Adrenal gland (tissue), 12 donors: ENCODE measurements around the gene NBEAL2. TPM values are rescaled to one million over a fixed set of nuclear protein-coding genes. Genes with fewer than 3 reads are reported as not detected.
A peak's percentile ranks its signal among the peaks of the same experiment; 100 is the strongest.

Experiments
- DNase-seq, 7 donors: peaks; one replicate each; pipeline ENCODE4 v3.0.0-alpha.2; 2019 to 2020
- H3K27ac ChIP-seq, 5 donors: fragments of 200-600 bp; sonication (generic) in 4 of 5; 1 replicate in 3 of 5; 2 replicates in 2 of 5; pipeline versions ENCODE4 v1.5.1 to v1.8.0; 2016 to 2020; ENCODE audit warnings: mild to moderate bottlenecking in 1 of 5
- H3K27me3 ChIP-seq: fragments of 200-600 bp; 2 replicates; pipeline ENCODE4 v1.8.0; 2021
- H3K36me3 ChIP-seq, 2 donors: fragments of 200-600 bp; replicated peaks in 1 of 2; 1 replicate in 1 of 2; 2 replicates in 1 of 2; pipeline versions ENCODE4 v1.5.1 to v1.8.0; 2018 to 2022
- H3K4me1 ChIP-seq, 2 donors: fragments of 200-600 bp; replicated peaks in 1 of 2; 1 replicate in 1 of 2; 2 replicates in 1 of 2; pipeline versions ENCODE4 v1.5.1 to v1.8.0; 2018 to 2021
- H3K4me3 ChIP-seq, 4 donors: fragments of 200-600 bp; sonication (generic) in 3 of 4; one replicate each; pipeline ENCODE4 v1.5.1; 2016 to 2018
- H3K9me3 ChIP-seq, 3 donors: fragments of 200-600 bp; sonication (generic) in 1 of 3; replicated peaks in 1 of 3; 1 replicate in 2 of 3; 2 replicates in 1 of 3; pipeline versions ENCODE4 v1.5.1 to v1.8.0; 2016 to 2021
- CTCF ChIP-seq, 6 experiments: fragments of 450-650 bp in 4 of 6; fragments of 200-600 bp in 2 of 6; sonication (generic) in 1 of 6; IDR thresholded peaks; 1 replicate in 5 of 6; 2 replicates in 1 of 6; pipeline versions ENCODE4 v1.5.1 to v1.8.0; 2016 to 2021; ENCODE audit warnings: antibody characterized with exemption in 6 of 6, mild to moderate bottlenecking in 2 of 6, moderate library complexity in 1 of 6
- POLR2A ChIP-seq, 2 donors: fragments of 450-650 bp; IDR thresholded peaks; one replicate each; pipeline ENCODE4 v1.6.1; 2017; ENCODE audit warnings: antibody characterized with exemption in 2 of 2, mild to moderate bottlenecking in 2 of 2, moderate library complexity in 1 of 2
- WGBS, 4 donors: extraction: QIAGEN DNeasy Blood & Tissue Kit in 2 of 4; methylation state at CpG; one replicate each; pipeline versions ENCODE4 v1.1.5 to v1.1.7; 2013 to 2017; 5-methylcytosine and 5-hydroxymethylcytosine counted together
- intact Hi-C, 2 donors: fragments of 100-400 bp; cut with DNase I; formaldehyde crosslinking; loops; one replicate each; pipeline versions ENCODE4 v1.14.1 to v1.15.0; 2022 to 2023
- polyA plus RNA-seq, 3 donors: library from polyadenylated mRNA; stranded (reverse); fragments of 200-250 nt in 2 of 3; fragments of 350-450 nt in 1 of 3; fragmentation: Illumina TruSeq in 1 of 3; extraction: RNeasy Lipid Tissue Mini Kit (QIAGEN cat#74804) in 1 of 3; gene quantifications; one replicate each; pipeline ENCODE4 v1.2.3, GENCODE V29; 2013 to 2014
- total RNA-seq, 9 donors: library from RNA; depleted of rRNA in 4 of 9; stranded (reverse); fragments of >200 nt in 4 of 9; fragments of 120-200 nt in 1 of 9; fragmentation: NEBNext Ultra II Directional in 1 of 9; extraction: Animal tissue kit (Norgen Biotek cat#: 25700) in 1 of 9; gene quantifications; one replicate each; pipeline versions ENCODE4 v1.1.0 to v1.2.4, GENCODE V29; 2013 to 2023
- donor health status: healthy with polysubstance abuse.
- donor health status: Bipolar disorder and iron deficiency.
- donor health status: DM: yes; HTN: yes; CAD: no.
- donor health status: DM: no; HTN: no; CAD: no.
- donor health status: DM: no; HTN: no; CAD: no.
- donor health status: DM: yes; HTN: yes; CAD: no.

NBEAL2 gene
- total and polyA plus RNA-seq, 12 donors, result 7.3 to 154 (median 29.0) TPM

DNA sequence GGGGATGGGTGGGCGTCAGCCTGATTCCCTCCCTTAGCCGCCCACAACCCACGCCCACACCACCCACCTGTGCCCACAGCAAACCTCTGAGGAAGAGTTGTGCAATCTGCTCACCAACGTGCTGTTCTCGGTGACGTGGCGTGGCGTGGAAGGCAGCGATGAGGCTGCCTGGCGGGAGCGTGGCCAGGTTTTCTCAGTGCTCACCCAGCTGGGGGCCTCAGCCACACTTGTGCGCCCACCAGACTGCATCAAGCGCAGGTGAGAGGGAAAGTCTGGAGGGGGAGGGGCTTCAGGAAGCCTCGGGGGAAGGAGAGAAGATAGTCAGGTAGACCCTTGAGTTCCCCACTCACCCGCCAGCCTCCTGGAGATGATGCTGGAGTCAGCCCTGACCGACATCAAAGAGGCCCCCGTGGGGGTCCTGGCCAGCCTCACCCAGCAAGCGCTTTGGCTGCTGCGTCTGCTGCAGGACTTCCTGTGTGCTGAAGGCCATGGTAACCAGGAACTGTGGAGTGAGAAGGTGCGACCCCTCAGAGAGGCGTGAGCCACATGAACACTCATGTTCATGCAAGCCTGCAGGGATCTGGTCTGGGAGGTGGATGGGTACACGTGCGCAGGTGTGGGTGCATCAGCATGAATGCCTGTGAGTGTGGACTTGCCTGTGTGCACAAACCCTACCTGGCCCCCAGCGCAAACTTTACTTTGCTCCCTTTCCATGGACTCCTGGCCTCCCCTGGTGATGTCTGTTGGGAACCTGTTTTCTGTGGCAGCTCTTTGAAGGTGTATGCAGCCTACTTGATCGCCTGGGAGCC is 21.7 kb downstream of the NBEAL2 start:
- no peak for TF ChIP-seq POLR2A (IDR thresholded peaks at IDR 0.05)
- TF ChIP-seq CTCF (IDR thresholded peaks at IDR 0.05), result no peak
- intact Hi-C loops, result loop anchor here (10.0 kb wide), 2 partner anchors 296 to 324 kb away; partner anchors contain the start of gene TMIE (in 1 of the 2)
- peaks cover 0 to 8% of the 10 kb centered on the region in 2 donors for H3K4me1 ChIP-seq
- no peak overlapping the region for H3K27ac ChIP-seq
- H3K9me3 ChIP-seq, result no peaks in the 10 kb centered on the region
- no peak for DNase-seq
- H3K4me3 ChIP-seq, result no peak overlapping the region
- H3K27me3 ChIP-seq, result no peaks in the 10 kb centered on the region
- WGBS, 4 donors, result 85 to 90% (median 88%) methylated on average over 16 to 25 of the region's 25 CpGs
- peaks cover 0 to 41% of the 10 kb centered on the region in 2 donors for H3K36me3 ChIP-seq

GRCh38 chr3:47001731-47002170 is 22.3 kb downstream of the NBEAL2 start:
- whole genome bisulfite sequencing, 4 donors, result 95 to 100% (median 98%) methylated on average over 7 to 16 of the region's 16 CpGs
- intact Hi-C loops, result loop anchor here (10.0 kb wide), 2 partner anchors 297 to 323 kb away; partner anchors contain the start of gene TMIE (in 1 of the 2)
- no peak for TF ChIP-seq CTCF (IDR thresholded peaks at IDR 0.05)
- no peak for TF ChIP-seq POLR2A (IDR thresholded peaks at IDR 0.05)
- Histone ChIP-seq H3K36me3 (peaks cover 0 to 45% of the 10 kb centered on the region in 2 donors), H3K4me1 (peaks cover 0 to 8% of the 10 kb centered on the region in 2 donors), H3K27me3 (no peaks in the 10 kb centered on the region), H3K27ac (no peak overlapping the region), H3K4me3 (no peak overlapping the region), H3K9me3 (no peaks in the 10 kb centered on the region)
- peak in 2 of 7 donors; percentile 4 to 13 for DNase-seq

DNA sequence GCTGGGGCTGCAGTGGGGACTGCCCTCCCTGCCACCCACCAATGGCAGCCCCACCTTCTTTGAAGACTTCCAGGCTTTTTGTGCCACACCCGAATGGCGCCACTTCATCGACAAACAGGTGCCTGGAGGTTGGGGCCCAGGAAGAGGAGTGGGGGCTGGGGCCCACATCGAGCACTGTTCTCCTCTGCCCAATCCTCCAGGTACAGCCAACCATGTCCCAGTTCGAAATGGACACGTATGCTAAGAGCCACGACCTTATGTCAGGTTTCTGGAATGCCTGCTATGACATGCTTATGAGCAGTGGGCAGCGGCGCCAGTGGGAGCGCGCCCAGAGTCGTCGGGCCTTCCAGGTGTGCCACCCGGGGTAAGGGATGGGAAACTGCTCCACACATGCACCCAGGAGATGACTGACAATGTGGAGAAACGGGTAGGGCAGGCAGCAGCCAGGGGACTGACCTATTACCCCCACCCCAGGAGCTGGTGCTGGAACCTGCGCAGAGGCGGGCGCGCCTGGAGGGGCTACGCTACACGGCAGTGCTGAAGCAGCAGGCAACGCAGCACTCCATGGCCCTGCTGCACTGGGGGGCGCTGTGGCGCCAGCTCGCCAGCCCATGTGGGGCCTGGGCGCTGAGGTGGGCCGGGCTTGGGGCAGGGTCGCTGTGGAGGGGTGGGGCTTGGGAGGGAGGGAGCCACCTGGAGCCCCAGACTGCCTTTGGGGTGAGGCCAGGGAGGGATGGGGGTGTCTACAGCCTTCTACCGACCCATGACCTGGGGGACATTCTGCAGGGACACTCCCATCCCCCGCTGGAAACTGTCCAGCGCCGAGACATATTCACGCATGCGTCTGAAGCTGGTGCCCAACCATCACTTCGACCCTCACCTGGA is 22.9 kb downstream of the NBEAL2 start:
- H3K27me3 ChIP-seq, result no peaks in the 10 kb centered on the region
- DNase-seq, result peak in 2 of 7 donors; percentile 2 to 17
- peaks cover 0 to 45% of the 10 kb centered on the region in 2 donors for H3K36me3 ChIP-seq
- H3K4me1 ChIP-seq, result peaks cover 0 to 8% of the 10 kb centered on the region in 2 donors
- H3K27ac ChIP-seq, result no peak overlapping the region
- no peaks in the 10 kb centered on the region for H3K9me3 ChIP-seq
- H3K4me3 ChIP-seq, result no peak overlapping the region
- intact Hi-C loops, result loop anchor here (10.0 kb wide), 2 partner anchors 298 to 322 kb away; partner anchors contain the start of gene TMIE (in 1 of the 2)
- TF ChIP-seq CTCF (IDR thresholded peaks at IDR 0.05) (no peak), POLR2A (IDR thresholded peaks at IDR 0.05) (no peak)
- WGBS, 4 donors, result 87 to 89% (median 89%) methylated on average over 13 to 35 of the region's 35 CpGs

- WGBS, 4 donors, result 85 to 92% (median 90%) methylated on average over 10 of the region's 10 CpGs
- no peak for DNase-seq
- H3K4me1 ChIP-seq, result peaks cover 0 to 8% of the 10 kb centered on the region in 2 donors
- no peaks in the 10 kb centered on the region for H3K27me3 ChIP-seq
- no peak overlapping the region for H3K4me3 ChIP-seq
- H3K36me3 ChIP-seq, result peaks cover 0 to 45% of the 10 kb centered on the region in 2 donors
- TF ChIP-seq CTCF (IDR thresholded peaks at IDR 0.05) (no peak), POLR2A (IDR thresholded peaks at IDR 0.05) (no peak)
- no peaks in the 10 kb centered on the region for H3K9me3 ChIP-seq
- intact Hi-C loops, result loop anchor here (10.0 kb wide), 2 partner anchors 298 to 322 kb away; partner anchors contain the start of gene TMIE (in 1 of the 2)
- no peak overlapping the region for H3K27ac ChIP-seq
Observed at GRCh38 chr3:47003056-47003410, 23.6 kb downstream of the NBEAL2 start.
